Globus pallidus (tissue), 1 donor: ENCODE data around the gene ATP5ME.
"Not testable (repeated sequence)": the region's sequence is repeated elsewhere in the genome, so short reads cannot be mapped to it uniquely, and the experiment has no call there.

ENCODE experiments used
- DNase-seq: peaks from one replicate; pipeline ENCODE4 v3.0.0-alpha.2; 2015; ENCODE audit warnings: low spot score

The ATP5ME gene

GRCh38 chr4:668219-668618, 5.9 kb downstream of the ATP5ME start:
- not testable (repeated sequence) for DNase-seq

GRCh38 chr4:667545-667925, 6.5 kb downstream of the ATP5ME start:
- DNase-seq = no peak

- DNase-seq = no peak
Measured at GRCh38 chr4:666822-667544, 7.1 kb downstream of the ATP5ME start.

GRCh38 chr4:666436-666810, 7.7 kb downstream of the ATP5ME start:
- no peak for DNase-seq

GRCh38 chr4:665751-666435, 8.2 kb downstream of the ATP5ME start:
- peak; percentile 64 for DNase-seq

- DNase-seq = no peak
Measured at GRCh38 chr4:665381-665750, 8.7 kb downstream of the ATP5ME start.

- no peak for DNase-seq
Measured at GRCh38 chr4:664713-665231, 9.3 kb downstream of the ATP5ME start.

GRCh38 chr4:663438-664428, 10.3 kb downstream of the ATP5ME start:
- no peak for DNase-seq

- DNase-seq = no peak
Measured at GRCh38 chr4:663046-663437, 11.0 kb downstream of the ATP5ME start.

GRCh38 chr4:661881-662761, 12.0 kb downstream of the ATP5ME start:
- DNase-seq = no peak

- DNase-seq = no peak
Measured at GRCh38 chr4:661231-661630, 12.8 kb downstream of the ATP5ME start.

- no peak for DNase-seq
Measured at GRCh38 chr4:660401-660800, 13.7 kb downstream of the ATP5ME start.

- DNase-seq = no peak
Measured at GRCh38 chr4:659851-660250, 14.2 kb downstream of the ATP5ME start.

GRCh38 chr4:658681-659667, 15.1 kb downstream of the ATP5ME start:
- no peak for DNase-seq

GRCh38 chr4:657834-658667, 16.0 kb downstream of the ATP5ME start:
- DNase-seq = no peak

GRCh38 chr4:657338-657833, 16.7 kb downstream of the ATP5ME start:
- no peak for DNase-seq

GRCh38 chr4:656436-657337, 17.4 kb downstream of the ATP5ME start:
- no peak for DNase-seq
